PC-3 (cell line): ENCODE measurements around the gene CDC20B. TPM values are rescaled to one million over a fixed set of nuclear protein-coding genes. Genes with fewer than 3 reads are reported as not detected.
"Not testable (repeated sequence)": the region's sequence is repeated elsewhere in the genome, so short reads cannot be mapped to it uniquely, and the experiment has no call there.

Experiments used
- ATAC-seq: fragments of 200-7000 bp; cut with Tn5 transposase; 2 replicates; pipeline ENCODE4 v1.9.1; 2020; ENCODE audit warnings: mild to moderate bottlenecking, moderate library complexity
- BruUV-seq: library from RNA; stranded (reverse); fragments of 400-500 nt; replicated peaks from 2 replicates; lab custom pipeline; 2021; lab: Mats Ljungman, UMichigan
- CTCF ChIA-PET: fragments of 300-600 bp; sonication (Branson Sonifier 250); formaldehyde crosslinking; loops from one replicate; lab custom pipeline; 2022; ENCODE audit warnings: antibody characterized with exemption; lab: Charles Lee
- POLR2A ChIA-PET: fragments of 300-600 bp; sonication (Branson Sonifier 250); formaldehyde crosslinking; loops from one replicate; lab custom pipeline; 2022; ENCODE audit warnings: antibody characterized with exemption; ENCODE audit not compliant: unreplicated experiment; lab: Charles Lee
- DNase-seq: peaks from one replicate; pipeline ENCODE4 v3.0.0-alpha.2; 2015
- H2AFZ ChIP-seq: fragments of 300-600 bp; sonication (generic); 2 replicates; pipeline ENCODE4 v1.6.0; 2016; ENCODE audit warnings: antibody characterized with exemption, low read length
- H3F3A ChIP-seq: fragments of 300-600 bp; sonication (generic); one replicate; pipeline ENCODE4 v1.6.0; 2017; ENCODE audit warnings: antibody characterized with exemption, low read length, control low read depth, mild to moderate bottlenecking; ENCODE audit not compliant: unreplicated experiment
- H3K27ac ChIP-seq: fragments of 300-600 bp; sonication (generic); 2 replicates; pipeline ENCODE4 v1.5.1; 2016; ENCODE audit warnings: mild to moderate bottlenecking, low read length
- H3K27me3 ChIP-seq: fragments of 300-600 bp; sonication (generic); 2 replicates; pipeline ENCODE4 v1.6.1; 2016; ENCODE audit warnings: low read length, mixed read lengths
- H3K36me3 ChIP-seq: fragments of 300-600 bp; sonication (generic); 2 replicates; pipeline ENCODE4 v1.6.1; 2016; ENCODE audit warnings: low read depth, mixed run types, low read length, mixed read lengths
- H3K4me1 ChIP-seq: fragments of 300-600 bp; sonication (generic); 2 replicates; pipeline ENCODE4 v1.5.1; 2016; ENCODE audit warnings: low read length; ENCODE audit not compliant: insufficient read depth
- H3K4me2 ChIP-seq: fragments of 300-600 bp; sonication (generic); 2 replicates; pipeline ENCODE4 v1.6.0; 2016; ENCODE audit warnings: low read length
- H3K4me3 ChIP-seq: fragments of 300-600 bp; sonication (generic); 2 replicates; pipeline ENCODE4 v1.5.1; 2016; ENCODE audit warnings: mild to moderate bottlenecking, low read length, mixed read lengths
- H3K79me2 ChIP-seq: fragments of 300-600 bp; sonication (generic); 2 replicates; pipeline ENCODE4 v1.6.1; 2017; ENCODE audit warnings: low read length, mixed read lengths
- H3K9ac ChIP-seq: fragments of 300-600 bp; sonication (generic); 2 replicates; pipeline ENCODE4 v1.6.0; 2016; ENCODE audit warnings: mild to moderate bottlenecking, low read length
- H3K9me2 ChIP-seq: fragments of 300-600 bp; sonication (generic); replicated peaks from 2 replicates; pipeline ENCODE4 v1.6.1; 2016; ENCODE audit warnings: mixed run types, low read length, mixed read lengths
- H3K9me3 ChIP-seq: fragments of 300-600 bp; sonication (generic); 2 replicates; pipeline ENCODE4 v1.6.1; 2016; ENCODE audit warnings: low read length, mixed read lengths
- H4K20me1 ChIP-seq: fragments of 300-600 bp; sonication (generic); 2 replicates; pipeline ENCODE4 v1.6.1; 2016; ENCODE audit warnings: low read length, mixed read lengths
- CTCF ChIP-seq: fragments of 300-600 bp; sonication (generic); conservative IDR thresholded peaks from 2 replicates; pipeline ENCODE4 v1.5.1; 2017; ENCODE audit warnings: antibody characterized with exemption, low read depth, mild to moderate bottlenecking, low read length
- EZH2 ChIP-seq: fragments of 300-600 bp; sonication (generic); IDR thresholded peaks from one replicate; pipeline ENCODE4 v1.6.1; 2017; ENCODE audit warnings: antibody characterized with exemption, mild to moderate bottlenecking, low read length; ENCODE audit not compliant: unreplicated experiment
- EZH2phosphoT487 ChIP-seq: fragments of 300-600 bp; sonication (generic); IDR thresholded peaks from 2 replicates; pipeline ENCODE4 v1.6.1; 2018; ENCODE audit warnings: mild to moderate bottlenecking, antibody characterized with exemption, low read length, borderline replicate concordance
- intact Hi-C: fragments of 100-400 bp; cut with micrococcal nuclease; formaldehyde crosslinking; loops from 2 replicates; pipeline ENCODE4 v1.9.0; 2023
- total RNA-seq: library from RNA; depleted of rRNA; stranded (reverse); fragments of >200 nt; gene quantifications from 2 replicates; pipeline ENCODE4 v1.2.3, GENCODE V29; 2014

The CDC20B gene
- total RNA-seq, 1 experiment from 2014 or later = not detected

- no peak overlapping the region for H3K4me2 ChIP-seq
- intact Hi-C loops = no loop called here
- ATAC-seq = no peak
- H3K9me3 ChIP-seq = no peaks in the 10 kb centered on the region
- DNase-seq = no peak
- no peaks in the 10 kb centered on the region for H3K9me2 ChIP-seq
- no peaks in the 10 kb centered on the region for H3K36me3 ChIP-seq
- no peaks in the 10 kb centered on the region for H3K4me1 ChIP-seq
- no peak overlapping the region for H3K27ac ChIP-seq
- H3F3A ChIP-seq = no peaks in the 10 kb centered on the region
- POLR2A ChIA-PET = no interaction called here
- CTCF ChIA-PET = no interaction called here
- H2AFZ ChIP-seq = no peak overlapping the region
- no peak for TF ChIP-seq CTCF
- no peak for TF ChIP-seq EZH2phosphoT487
- TF ChIP-seq EZH2 = no peak
- no peak overlapping the region for H3K9ac ChIP-seq
- no peaks in the 10 kb centered on the region for H3K79me2 ChIP-seq
- no peak overlapping the region for H3K4me3 ChIP-seq
- H3K27me3 ChIP-seq = no peaks in the 10 kb centered on the region
- H4K20me1 ChIP-seq = no peaks in the 10 kb centered on the region
- no TSS peak for BruUV-seq
Observed at GRCh38 chr5:55096182-55096581, 76.8 kb downstream of the CDC20B start.

- H2AFZ ChIP-seq, H3F3A ChIP-seq, H3K4me1 ChIP-seq, H3K36me3 ChIP-seq, BruUV-seq, intact Hi-C loops, H3K4me3 ChIP-seq, H3K9ac ChIP-seq, H4K20me1 ChIP-seq, DNase-seq, H3K27me3 ChIP-seq, H3K9me2 ChIP-seq, H3K79me2 ChIP-seq, H3K27ac ChIP-seq, ATAC-seq, H3K4me2 ChIP-seq, H3K9me3 ChIP-seq, POLR2A ChIA-PET, CTCF ChIA-PET: not testable (repeated sequence)
Observed at GRCh38 chr5:55091011-55091410, 82.0 kb downstream of the CDC20B start.

- BruUV-seq, ATAC-seq: not testable (repeated sequence)
Observed at GRCh38 chr5:55089301-55089700, 83.7 kb downstream of the CDC20B start.

GRCh38 chr5:55081541-55081940 lies 91.4 kb downstream of the CDC20B start:
- TF ChIP-seq EZH2 (no peak), EZH2phosphoT487 (no peak), CTCF (no peak)
- H3K27ac ChIP-seq = no peak overlapping the region
- ATAC-seq (no peak), DNase-seq (no peak)
- intact Hi-C loops = no loop called here
- H3F3A ChIP-seq = no peaks in the 10 kb centered on the region
- ChIA-PET CTCF (no interaction called here), POLR2A (no interaction called here)
- H3K4me3 ChIP-seq = no peak overlapping the region
- BruUV-seq = no TSS peak
- no peaks in the 10 kb centered on the region for H3K27me3 ChIP-seq
- H3K9me3 ChIP-seq = no peaks in the 10 kb centered on the region
- H4K20me1 ChIP-seq = no peaks in the 10 kb centered on the region
- H3K79me2 ChIP-seq = no peaks in the 10 kb centered on the region
- no peak overlapping the region for H2AFZ ChIP-seq
- no peak overlapping the region for H3K4me2 ChIP-seq
- no peaks in the 10 kb centered on the region for H3K36me3 ChIP-seq
- H3K9ac ChIP-seq = no peak overlapping the region
- no peaks in the 10 kb centered on the region for H3K4me1 ChIP-seq
- no peaks in the 10 kb centered on the region for H3K9me2 ChIP-seq

More at GRCh38 chr5:55089301-55089700, 83.7 kb downstream of the CDC20B start:
- H3F3A ChIP-seq, H3K27ac ChIP-seq, H3K79me2 ChIP-seq, H3K4me3 ChIP-seq, CTCF ChIA-PET, DNase-seq, H3K9ac ChIP-seq, H3K27me3 ChIP-seq, H3K9me3 ChIP-seq, H4K20me1 ChIP-seq, POLR2A ChIA-PET, H3K4me2 ChIP-seq, H2AFZ ChIP-seq, H3K9me2 ChIP-seq, H3K4me1 ChIP-seq, H3K36me3 ChIP-seq, intact Hi-C loops: not testable (repeated sequence)
